RWPE1 (cell line): Measurements from ENCODE around the gene CFAP45.

ENCODE experiments used
- CTCF ChIA-PET: fragments of 350-600 bp; sonication (Branson Sonifier 250); formaldehyde crosslinking; extraction: SDS; loops from one replicate; lab custom pipeline; 2021; lab: Yijun Ruan, JAX
- POLR2A ChIA-PET: fragments of 400-600 bp; formaldehyde crosslinking; extraction: SDS; loops from one replicate; lab custom pipeline; 2020; ENCODE audit warnings: antibody characterized with exemption; ENCODE audit not compliant: low non-redundant PET; lab: Yijun Ruan, JAX
- DNase-seq: peaks from one replicate; pipeline ENCODE4 v3.0.0; 2012; ENCODE audit warnings: low spot score
- H3K27ac ChIP-seq: fragments of 450-650 bp; 2 replicates; pipeline ENCODE4 v1.5.1; 2017
- CTCF ChIP-seq: fragments of 450-650 bp; conservative IDR thresholded peaks from 2 replicates; pipeline ENCODE4 v1.5.1; 2017; ENCODE audit warnings: low read depth, mild to moderate bottlenecking

The CFAP45 gene

GRCh38 chr1:159854693-159855192, 45.2 kb downstream of the CFAP45 start:
- no peak for TF ChIP-seq CTCF
- ChIA-PET POLR2A (no interaction called here), CTCF (no interaction called here)
- H3K27ac ChIP-seq: peak overlapping the region; percentile 91
- peak; percentile 65 for DNase-seq

DNA sequence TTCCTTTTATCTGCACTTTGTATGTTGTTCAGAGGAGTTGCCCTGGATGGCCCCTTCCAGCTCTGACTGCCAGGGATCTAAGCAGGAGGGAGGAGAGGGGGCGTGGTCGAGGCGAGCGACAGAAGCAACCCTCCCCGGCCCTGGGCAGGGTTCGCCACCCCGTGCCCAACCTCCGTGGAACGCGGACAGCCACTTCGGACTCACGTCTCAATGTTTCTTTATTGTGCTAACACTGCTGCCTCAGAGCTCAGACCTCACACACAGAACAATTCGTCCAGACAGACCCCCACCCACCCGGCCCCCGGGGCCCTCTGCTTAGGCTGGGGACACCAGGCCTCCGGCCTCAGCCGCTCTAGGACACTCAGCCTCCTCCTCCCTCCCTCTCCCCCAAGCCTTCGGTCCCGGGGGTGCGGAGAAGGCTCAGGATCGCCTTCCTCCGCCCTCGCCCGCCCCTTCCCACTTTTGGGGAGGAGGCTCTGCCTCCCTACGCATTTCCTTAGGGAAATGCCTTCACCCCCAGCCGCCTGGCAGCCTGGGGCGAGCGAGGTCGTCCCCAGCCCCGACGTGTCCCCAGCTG, 45.8 kb downstream of the CFAP45 start:
- ChIA-PET POLR2A (no interaction called here), CTCF (interaction anchor here (1.0 to 1.6 kb wide), 2 partner anchors 37 to 55 kb away, joined by 4 read pairs; no protein-coding TSS in a partner anchor)
- no peak for DNase-seq
- no peak for TF ChIP-seq CTCF
- peak overlapping the region; percentile 91 for H3K27ac ChIP-seq

DNA sequence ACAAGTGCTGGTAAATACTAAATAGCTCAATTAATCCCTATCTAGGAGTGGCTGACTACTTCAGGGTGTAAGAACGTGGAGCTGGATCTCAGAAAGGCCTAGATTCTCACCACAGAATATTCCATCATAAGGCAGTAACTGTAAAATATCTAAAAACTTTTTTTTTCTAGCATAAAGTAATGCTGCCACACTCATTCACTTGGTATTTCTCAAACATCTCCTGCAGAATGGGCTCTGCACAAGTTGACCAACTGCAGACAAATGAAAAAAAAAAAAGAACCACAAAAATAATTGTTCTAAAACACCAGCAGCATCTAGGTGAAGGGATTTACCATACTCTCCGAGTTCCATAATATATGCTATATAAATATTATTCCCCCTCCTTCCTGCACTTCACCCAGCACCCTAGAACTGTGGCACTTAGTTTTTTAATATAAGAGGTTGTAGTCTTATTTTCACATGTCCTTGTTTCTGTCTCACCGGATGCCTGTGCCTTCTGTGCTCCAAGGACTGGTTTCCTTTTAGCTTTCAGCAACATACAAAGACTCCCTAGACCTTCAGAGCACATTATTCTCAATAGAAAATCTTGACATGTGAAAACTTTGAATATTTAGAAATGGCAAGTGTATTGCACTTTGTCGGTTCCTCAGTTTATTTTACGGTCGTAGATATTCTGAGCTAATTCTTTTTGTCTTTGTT, 46.4 kb downstream of the CFAP45 start:
- ChIA-PET CTCF (interaction anchor here (1.0 to 1.6 kb wide), 2 partner anchors 38 to 55 kb away, joined by 4 read pairs; no protein-coding TSS in a partner anchor), POLR2A (no interaction called here)
- peak overlapping the region; percentile 91 for H3K27ac ChIP-seq
- TF ChIP-seq CTCF: no peak
- no peak for DNase-seq

DNA sequence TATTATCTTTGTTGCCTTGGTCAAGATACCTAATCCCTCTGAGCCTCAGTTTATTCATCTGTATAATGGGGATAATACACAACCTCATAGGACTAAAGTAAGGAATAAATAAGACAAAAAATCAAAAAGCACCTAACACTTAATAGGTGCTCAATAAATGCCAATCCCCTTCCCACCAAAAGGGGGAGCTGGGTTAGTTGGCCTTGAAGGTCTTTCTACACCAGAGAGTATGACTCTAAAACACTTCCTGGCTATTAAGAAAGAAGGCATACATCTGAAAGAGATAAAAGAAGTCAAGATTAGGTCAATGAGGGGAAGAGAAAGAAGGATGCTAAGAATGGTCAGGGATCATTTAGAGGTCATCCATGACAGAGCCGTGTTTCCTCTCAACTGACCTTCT, 48.6 kb downstream of the CFAP45 start:
- ChIA-PET POLR2A (no interaction called here), CTCF (interaction anchor here (1.0 kb wide), 1 partner anchor 12 kb away, joined by 3 read pairs; no protein-coding TSS in a partner anchor)
- DNase-seq: no peak
- no peak overlapping the region for H3K27ac ChIP-seq
- no peak for TF ChIP-seq CTCF

DNA sequence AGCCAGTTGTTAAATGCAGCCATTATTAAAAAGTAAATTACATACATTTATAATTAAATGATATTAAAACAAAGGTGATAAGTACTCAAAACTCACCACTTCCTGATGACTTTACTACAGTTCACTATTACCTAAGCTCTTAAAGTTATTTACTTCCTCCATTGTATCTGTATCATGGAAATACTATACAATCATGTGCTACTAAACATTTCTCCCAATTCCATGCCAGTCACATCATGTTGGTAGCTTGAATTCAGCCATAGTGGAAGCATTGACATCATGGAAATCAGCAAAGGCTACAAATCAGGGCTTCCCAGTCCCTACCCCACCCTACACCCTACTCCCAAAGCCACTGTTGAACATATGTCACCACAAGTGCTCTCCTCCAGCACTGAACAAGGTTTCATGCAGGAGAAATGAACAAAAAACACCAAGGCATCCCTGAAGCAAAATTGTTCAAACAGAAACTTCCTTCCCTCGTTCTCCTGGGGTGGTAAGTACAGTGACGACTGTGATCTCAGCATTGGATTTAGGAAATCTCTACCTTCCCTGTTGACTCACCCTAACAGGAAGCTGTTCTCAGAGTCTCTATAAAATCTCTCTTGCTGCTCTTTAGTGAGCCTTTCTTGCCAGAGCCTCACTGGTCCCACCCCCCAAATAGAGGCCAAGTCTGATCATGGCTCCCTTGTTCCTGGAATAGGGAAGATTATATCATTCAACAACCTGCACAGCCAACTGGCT, 50.2 kb downstream of the CFAP45 start:
- CTCF ChIA-PET: interaction anchor here (0.7 to 1.1 kb wide), 2 partner anchors 20 to 43 kb away, joined by 3 read pairs; no protein-coding TSS in a partner anchor
- POLR2A ChIA-PET: no interaction called here
- no peak for DNase-seq
- no peak for TF ChIP-seq CTCF
- peak overlapping the region; percentile 35; the same call in 1 of the 2 replicates for H3K27ac ChIP-seq

DNA sequence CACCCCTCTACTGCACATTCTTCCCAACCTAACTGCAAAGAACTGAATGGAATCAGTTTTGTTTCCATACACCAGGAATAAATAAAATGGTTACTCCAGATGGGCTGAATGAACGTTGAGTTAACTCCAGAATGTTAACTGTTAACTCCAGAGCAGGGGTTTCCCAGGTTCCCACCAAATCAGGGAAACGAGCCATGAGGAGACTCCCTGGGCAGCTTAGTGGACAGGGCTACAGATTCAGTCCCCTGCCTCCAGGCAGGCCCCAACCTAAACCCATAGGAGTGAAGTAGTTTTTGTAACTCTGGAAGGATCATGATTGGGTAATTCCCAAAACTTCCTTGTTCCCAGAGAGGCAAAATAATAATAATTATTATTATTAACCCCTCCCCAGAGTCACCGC, 51.6 kb downstream of the CFAP45 start:
- TF ChIP-seq CTCF: no peak
- POLR2A ChIA-PET: no interaction called here
- no peak for DNase-seq
- CTCF ChIA-PET: interaction anchor here (0.6 kb wide), 1 partner anchor 65 kb away, joined by 3 read pairs; no protein-coding TSS in a partner anchor
- H3K27ac ChIP-seq: peak overlapping the region; percentile 51; the same call in 1 of the 2 replicates
